ENCODE data around the gene FBXL19. TPM values are rescaled to one million over a fixed set of nuclear protein-coding genes. Genes with fewer than 3 reads are reported as not detected.

FBXL19 gene
- total RNA-seq, 1 donor from 2014 or later, result 14.3 TPM

DNA sequence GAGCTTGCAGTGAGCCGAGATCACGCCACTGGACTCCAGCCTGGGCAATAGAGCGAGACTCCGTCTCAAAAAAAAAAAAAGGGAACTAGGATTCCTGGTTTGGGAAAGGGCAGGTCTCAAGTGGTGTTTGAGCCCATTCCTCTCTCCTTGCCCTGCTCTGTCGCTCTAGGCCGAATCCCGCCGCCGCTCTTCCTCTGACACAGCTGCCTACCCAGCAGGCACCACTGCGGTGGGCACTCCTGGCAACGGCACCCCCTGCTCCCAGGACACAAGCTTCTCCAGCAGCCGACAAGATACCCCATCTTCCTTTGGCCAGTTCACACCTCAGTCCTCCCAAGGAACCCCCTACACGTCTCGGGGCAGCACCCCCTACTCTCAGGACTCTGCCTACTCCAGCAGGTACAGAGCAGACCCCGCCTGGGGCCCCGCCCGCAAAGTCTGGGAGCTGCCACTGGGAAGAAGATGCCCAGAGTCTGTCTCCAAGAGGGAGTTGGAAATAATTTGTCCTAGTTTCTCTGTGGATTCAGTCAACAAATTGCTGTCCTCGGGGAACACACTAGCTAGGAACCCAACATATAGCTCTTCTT, 40.6 kb downstream of the FBXL19 start:
- no peak for DNase-seq (ENCODE audit: low read depth in 2 of 2)

DNA sequence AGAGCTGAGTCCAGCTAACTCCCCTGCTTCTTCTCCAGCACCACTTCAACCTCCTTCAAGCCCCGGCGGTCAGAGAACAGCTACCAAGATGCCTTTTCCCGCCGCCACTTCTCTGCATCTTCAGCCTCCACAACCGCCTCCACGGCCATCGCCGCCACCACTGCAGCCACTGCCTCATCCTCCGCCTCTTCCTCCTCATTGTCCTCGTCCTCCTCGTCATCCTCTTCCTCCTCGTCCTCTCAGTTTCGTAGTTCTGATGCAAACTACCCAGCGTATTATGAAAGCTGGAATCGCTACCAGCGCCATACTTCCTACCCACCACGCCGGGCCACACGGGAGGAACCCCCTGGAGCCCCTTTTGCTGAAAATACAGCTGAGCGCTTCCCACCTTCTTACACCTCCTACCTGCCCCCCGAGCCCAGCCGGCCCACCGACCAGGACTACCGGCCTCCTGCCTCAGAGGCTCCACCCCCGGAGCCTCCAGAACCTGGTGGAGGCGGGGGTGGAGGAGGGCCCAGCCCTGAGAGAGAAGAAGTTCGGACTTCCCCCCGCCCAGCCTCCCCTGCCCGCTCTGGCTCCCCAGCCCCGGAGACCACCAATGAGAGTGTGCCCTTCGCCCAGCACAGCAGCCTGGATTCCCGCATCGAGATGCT, 41.3 kb downstream of the FBXL19 start:
- DNase-seq (ENCODE audit: low read depth in 2 of 2), result no peak

DNA sequence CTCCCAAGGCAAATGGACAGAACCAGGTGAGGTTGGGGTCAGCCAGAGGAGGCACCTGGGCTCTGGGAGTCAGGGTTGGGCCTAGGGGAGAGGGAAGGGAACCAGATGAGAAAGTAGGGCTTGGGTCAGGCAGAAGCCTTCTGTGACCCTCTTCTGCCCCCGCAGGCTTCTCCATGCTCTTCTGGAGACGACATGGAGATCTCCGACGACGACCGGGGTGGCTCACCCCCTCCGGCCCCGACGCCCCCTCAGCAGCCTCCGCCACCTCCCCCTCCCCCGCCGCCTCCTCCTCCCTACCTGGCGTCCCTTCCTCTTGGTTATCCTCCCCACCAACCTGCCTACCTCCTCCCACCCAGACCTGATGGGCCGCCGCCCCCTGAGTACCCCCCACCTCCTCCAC, 42.1 kb downstream of the FBXL19 start:
- DNase-seq (ENCODE audit: low read depth in 2 of 2), result no peak

DNA sequence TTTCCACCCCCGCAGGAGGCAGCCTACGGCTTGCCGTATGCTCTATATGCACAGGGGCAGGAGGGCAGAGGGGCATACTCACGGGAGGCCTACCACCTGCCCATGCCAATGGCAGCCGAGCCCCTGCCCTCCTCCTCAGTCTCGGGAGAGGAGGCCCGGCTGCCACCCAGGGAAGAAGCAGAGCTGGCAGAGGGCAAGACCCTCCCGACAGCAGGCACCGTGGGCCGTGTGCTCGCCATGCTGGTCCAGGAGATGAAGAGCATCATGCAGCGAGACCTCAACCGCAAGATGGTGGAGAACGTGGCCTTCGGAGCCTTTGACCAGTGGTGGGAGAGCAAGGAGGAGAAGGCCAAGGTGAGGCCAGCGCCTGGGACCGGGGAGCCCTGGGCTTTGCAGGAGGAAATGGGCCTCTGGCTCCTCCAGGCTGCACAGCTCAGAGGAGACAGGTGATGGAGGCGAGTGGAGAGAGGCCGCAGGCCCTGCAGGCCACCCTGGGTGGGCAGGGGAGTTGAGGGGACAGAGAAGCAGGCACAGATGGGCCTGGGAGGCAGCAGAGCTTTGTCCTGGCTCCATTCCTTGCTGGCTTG, 42.8 kb downstream of the FBXL19 start:
- DNase-seq (ENCODE audit: low read depth in 2 of 2), result no peak

DNA sequence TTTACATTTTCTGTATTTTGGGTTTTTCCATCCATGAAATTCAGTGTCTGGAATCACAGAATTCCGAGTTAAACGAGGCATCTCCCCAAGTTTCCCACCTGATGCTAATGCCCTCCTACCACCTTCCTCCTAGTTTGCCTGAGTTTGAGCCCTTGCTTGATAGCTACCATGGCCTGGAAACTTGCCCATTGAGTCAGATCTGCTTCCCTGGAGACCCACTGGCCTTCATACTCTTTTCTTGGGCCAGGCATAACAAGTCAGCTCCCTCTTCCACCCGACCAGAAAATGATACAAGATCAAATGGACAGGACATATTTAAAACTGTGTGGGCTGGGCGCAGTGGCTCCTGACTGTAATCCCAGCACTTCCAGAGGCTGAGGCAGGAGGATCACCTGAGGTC, 44.4 kb downstream of the FBXL19 start:
- DNase-seq (ENCODE audit: low read depth in 2 of 2), result no peak

DNA sequence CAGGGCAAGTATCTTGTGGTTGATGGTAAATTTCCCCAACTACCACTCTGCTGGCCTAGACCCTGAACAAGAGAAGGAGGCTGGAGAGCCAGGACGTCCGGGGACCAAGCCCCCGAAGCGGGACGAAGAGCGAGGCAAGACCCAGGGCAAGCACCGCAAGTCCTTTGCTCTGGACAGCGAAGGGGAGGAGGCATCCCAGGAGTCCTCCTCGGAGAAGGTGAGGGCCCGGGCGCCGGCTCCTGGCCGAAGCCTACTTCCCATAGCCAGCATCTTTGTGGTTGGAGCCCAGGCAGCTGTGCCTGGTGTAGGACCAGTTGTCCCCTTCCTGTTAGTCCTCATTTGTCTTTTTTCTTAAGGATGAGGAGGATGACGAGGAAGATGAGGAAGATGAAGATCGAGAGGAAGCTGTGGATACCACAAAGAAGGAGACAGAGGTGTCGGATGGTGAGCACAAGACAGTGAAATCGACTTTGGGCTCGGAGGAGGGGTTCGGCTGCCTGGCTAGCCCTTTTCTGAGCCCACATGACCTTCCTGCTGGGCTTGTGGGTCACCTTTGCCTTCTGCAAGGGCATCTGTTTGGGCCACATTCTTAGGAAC, 46.0 kb downstream of the FBXL19 start:
- DNase-seq (ENCODE audit: low read depth in 2 of 2), result no peak

DNA sequence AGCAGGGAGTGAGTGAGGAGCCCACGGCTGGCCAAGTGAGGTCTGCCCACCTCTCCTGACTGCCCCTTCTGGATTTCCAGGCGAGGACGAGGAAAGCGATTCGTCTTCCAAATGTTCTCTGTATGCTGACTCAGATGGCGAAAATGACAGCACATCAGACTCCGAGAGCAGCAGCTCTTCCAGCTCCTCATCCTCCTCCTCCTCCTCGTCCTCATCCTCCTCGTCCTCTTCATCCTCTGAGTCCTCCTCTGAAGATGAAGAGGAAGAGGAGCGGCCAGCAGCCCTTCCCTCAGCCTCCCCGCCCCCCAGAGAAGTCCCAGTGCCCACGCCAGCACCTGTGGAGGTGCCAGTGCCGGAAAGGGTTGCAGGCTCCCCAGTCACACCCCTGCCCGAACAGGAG, 47.9 kb downstream of the FBXL19 start:
- no peak for DNase-seq (ENCODE audit: low read depth in 2 of 2)

DNA sequence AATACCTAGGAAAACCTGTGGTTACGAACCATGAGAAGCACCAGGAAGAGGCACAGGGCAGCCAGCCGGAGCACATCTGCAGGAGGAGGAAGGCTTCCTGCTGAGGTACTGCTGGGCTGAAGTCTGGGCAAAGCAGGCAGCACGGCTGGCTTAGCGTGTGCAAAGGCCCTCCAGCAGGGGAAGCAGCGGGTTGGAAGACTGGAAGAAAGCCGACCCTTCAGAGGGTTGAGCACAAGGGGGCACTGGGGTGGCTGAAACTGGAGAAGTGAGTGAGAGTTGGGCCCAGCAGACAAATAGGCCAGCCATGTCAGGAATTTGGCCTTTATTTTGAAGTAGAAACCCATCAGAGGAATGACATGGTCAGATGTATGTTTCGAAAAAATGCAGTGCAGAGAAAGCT, 49.5 kb downstream of the FBXL19 start:
- no peak for DNase-seq (ENCODE audit: low read depth in 2 of 2)

DNA sequence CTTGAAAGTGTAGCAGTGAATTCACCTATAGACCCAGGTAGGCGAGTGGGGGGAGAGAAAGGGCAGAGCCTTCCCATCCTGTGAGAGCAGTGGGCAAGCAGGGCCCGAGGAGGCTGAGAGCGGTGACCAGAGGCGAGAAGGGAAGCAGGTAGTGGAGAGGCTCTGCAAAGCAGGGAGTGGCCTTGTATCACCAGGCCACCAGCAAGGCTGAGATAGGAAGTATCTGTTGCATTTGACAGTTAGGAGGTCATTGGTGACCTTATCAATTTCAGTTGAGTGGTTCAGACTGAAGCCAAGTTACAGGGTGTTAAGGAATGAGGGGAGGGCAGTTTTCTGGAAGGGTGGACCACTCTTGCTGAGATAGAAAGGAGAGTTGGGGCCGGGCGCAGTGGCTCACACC, 51.0 kb downstream of the FBXL19 start:
- no peak for DNase-seq (ENCODE audit: low read depth in 2 of 2)

DNA sequence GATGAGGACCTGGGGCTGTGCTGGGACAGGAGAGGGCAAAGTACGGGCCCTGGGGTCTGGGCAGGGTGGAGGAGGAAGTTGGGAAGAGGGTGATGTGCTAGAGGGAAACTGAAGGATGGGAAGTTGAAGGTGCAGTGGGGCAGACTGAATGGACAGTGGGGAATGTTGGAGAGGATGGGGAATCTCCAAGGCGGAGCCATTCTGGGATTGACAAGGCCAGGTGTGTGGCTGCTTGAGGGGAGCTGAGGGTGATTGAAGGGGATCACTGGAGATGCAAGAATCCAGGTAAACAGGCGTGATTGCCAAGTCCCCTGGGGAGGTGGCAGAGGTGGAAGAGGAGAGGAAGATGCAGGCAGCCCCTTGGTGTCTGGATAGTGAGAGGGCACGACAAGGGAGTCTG, 53.1 kb downstream of the FBXL19 start:
- DNase-seq (ENCODE audit: low read depth in 2 of 2), result no peak

DNA sequence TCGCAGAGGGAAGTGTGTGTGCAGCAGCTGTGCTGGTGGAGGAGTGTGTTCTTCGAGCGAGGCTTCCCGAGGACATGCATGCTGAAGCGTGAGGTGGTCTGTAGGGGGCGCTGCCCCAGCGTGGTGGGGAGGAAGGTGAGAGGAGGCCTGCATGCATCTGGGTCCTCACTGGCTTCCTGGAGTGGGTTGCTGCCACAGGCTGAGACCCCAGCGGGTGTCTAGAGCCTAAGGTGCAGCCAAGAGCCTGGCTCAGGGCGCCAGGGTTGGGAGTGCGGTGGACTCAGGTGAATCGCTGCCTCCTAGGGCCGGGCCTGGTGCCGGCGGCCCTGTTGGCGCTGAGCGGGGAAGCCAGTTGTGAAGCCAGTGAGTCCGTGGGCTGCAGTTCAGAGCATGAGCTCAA, 54.1 kb downstream of the FBXL19 start:
- DNase-seq (ENCODE audit: low read depth in 2 of 2), result peak; percentile 26 to 37

DNA sequence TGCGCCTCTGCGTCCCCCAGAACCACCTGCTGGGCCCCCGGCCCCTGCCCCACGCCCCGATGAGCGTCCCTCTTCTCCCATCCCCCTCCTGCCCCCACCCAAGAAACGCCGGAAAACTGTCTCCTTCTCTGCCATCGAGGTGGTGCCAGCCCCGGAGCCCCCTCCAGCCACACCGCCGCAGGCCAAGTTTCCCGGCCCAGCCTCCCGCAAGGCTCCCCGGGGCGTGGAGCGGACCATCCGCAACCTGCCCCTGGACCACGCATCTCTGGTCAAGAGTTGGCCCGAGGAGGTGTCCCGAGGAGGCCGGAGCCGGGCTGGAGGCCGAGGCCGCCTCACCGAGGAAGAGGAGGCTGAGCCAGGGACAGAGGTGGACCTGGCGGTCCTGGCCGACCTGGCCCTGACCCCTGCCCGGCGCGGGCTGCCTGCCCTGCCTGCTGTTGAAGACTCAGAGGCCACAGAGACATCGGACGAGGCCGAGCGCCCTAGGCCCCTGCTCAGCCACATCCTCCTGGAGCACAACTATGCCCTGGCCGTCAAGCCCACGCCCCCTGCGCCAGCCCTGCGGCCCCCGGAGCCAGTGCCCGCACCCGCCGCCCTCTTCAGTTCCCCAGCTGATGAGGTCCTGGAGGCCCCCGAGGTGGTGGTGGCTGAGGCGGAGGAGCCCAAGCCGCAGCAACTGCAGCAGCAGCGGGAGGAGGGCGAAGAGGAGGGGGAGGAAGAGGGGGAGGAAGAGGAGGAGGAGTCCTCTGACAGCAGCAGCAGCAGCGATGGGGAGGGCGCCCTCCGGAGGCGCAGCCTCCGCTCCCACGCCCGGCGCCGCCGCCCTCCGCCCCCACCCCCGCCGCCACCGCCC, 56.0 kb downstream of the FBXL19 start:
- no peak for DNase-seq (ENCODE audit: low read depth in 2 of 2)

DNA sequence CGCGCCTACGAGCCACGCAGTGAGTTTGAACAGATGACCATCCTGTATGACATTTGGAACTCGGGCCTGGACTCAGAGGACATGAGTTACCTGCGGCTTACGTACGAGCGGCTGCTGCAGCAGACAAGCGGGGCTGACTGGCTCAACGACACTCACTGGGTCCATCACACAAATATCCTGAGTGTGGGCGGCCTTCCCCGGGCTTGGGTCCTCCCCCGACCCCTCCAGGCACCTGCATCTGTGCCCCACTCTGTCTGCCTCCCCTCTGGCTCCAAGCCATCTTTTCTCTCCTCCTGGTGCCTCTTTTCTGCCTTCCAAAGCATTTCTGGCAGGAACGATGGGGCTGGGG, 56.6 kb downstream of the FBXL19 start:
- DNase-seq (ENCODE audit: low read depth in 2 of 2), result no peak

DNA sequence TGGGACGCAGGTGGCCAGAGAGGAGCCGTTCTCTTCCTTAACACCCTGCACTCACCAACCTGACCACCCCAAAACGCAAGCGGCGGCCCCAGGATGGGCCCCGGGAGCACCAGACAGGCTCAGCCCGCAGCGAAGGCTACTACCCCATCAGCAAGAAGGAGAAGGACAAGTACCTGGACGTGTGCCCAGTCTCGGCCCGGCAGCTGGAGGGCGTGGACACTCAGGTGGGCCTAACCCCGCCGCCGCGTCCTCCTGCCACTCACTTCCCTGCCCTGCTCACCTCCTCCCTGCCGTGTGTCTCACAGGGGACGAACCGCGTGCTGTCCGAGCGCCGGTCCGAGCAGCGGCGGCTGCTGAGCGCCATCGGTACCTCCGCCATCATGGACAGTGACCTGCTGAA, 57.1 kb downstream of the FBXL19 start:
- no peak for DNase-seq (ENCODE audit: low read depth in 2 of 2)

DNA sequence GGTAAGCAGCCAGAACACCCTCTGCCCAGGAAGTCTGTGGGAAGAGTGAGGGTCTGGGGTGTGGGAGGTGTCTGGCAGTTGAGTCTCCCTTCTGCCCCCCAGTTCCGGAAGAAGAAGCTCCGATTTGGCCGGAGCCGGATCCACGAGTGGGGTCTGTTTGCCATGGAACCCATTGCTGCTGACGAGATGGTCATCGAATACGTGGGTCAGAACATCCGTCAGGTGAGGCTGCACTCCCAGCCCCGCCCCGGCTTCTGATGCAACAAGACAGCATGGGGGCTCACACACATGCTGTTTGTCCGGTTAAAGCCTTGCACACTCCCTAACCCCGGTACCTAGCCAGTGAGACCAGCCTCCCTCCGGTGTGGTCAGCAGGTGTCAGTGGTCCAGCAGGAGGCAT, 57.6 kb downstream of the FBXL19 start:
- DNase-seq (ENCODE audit: low read depth in 2 of 2), result no peak

DNA sequence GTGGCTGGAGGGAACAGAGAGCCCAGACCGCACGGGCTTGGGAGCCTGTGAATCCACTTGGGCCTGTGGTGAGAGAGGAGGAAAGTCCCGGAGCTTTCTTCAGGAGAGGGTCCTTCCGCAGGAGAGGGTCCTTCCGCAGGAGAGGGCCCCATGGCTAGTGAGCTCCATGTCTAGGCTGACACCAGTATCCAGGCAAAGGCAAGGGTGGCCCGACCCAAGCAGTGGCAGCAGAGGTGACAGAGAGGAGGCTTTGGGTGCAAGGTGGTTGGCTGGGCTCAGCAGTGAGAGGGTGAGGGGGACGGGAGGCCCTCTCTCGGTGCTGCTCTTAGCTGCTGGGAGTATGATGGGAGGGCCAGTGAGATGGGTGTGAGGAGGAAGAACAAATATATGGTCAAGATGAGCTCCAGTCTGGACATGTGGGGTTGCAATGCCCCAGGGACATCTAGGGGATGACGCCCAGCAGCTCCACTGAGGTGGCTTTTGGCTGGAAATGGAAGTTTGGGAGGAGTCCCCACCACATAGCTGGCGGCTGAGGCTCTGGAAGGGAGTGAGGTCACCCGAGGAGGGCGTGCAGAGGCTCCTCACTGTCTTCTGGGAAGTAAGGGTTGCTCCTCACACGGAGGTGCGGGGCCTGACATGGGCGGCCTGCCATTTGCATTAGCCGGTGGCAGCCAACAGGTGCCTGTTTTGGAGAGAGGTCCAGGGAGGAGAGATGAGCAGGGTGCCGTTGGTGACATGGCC, 59.3 kb downstream of the FBXL19 start:
- no peak for DNase-seq (ENCODE audit: low read depth in 2 of 2)

DNA sequence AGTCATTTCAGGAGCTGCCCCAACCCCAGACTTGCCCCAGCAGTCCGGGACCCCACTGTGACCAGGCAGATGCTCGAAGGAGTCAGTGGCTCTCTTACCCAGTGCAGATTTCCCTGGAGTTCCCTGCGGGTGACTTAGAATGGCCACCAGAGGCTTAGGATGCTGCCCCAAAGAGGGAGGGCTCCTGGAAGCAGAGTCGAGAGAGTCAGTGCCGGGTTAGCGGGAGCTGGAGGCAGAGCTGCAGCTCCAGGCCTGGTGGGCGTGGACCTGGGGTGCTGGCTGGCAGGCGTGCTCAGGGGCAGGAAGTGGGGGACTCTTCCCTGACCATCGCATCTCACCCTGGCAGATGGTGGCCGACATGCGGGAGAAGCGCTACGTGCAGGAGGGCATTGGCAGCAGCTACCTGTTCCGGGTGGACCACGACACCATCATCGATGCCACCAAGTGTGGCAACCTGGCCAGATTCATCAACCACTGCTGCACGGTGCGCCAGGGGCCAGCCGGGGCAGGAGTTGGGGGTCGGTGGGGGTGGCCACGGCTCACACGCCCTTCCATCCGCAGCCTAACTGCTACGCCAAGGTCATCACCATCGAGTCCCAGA, 60.0 kb downstream of the FBXL19 start:
- DNase-seq (ENCODE audit: low read depth in 2 of 2), result no peak

DNA sequence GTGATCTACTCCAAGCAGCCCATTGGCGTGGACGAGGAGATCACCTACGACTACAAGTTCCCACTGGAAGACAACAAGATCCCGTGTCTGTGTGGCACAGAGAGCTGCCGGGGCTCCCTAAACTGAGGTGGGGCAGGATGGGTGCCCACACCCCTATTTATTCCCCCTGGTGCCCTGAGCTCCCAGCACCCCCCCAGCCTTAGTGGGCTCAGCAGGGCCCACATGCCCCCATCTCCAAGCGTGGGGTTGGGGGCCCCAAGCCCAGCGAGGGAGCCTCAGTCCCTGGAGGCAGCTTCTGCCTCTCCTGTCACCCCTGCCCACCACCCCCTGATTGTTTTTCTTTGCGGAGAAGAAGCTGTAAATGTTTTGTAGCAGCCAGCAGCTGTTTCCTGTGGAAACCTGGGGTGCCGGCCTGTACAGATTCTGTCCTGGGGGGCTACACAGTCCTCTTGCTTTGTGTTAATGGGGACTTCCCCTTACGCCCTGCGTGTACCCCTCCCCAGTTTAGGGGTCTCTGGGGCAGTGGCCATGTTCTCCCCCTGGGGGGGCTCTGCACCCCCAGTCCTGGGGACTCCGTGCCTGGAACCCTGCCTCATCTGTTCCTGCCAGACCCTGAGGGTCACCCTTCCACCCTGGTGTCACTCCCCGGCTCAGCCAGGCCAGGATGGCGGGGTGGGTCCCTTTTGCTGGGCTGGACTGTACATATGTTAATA, 60.7 kb downstream of the FBXL19 start:
- DNase-seq (ENCODE audit: low read depth in 2 of 2), result no peak

DNA sequence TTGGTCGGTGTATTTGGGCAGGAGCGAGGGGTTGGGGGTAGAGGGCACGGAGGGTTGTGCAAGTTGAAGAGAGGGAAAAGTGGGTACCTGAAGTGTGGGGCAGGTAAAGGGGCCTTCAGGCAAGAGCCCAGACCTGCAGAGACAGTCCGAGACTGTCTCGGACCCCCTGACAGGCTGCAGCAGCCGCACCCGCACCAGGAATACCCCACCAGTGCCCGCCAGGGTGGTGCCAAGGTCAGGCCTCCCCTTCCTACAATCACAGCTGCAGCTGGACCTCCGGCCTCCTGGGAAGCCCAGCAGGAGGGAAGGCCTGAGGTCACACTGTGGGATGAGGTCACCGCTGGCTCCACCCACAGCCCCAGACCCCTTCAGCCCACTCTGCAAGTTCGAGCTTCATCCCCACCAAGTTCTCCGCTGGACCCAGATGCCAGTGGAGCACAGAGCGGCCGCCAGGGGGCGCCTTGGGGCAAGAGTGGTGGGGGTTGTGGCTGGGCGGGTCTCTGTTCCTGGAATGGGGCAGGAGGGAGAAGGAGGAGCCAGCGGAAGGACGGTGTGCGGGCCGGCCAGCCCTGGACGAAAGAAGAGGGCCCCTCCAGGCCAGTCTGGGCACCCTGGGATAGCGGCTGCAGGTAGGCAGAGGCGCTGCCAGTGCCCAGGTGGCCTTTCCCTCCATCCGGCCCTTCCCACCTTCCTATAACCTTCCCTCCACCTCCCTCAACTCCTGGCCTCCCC, 61.5 kb downstream of the FBXL19 start, which contains the start of gene HSD3B7:
HSD3B7 (plus strand) TSS at position 539 of the 732 bp plus-strand sequence. CDS start 452 bp downstream, outside the sequence.
- DNase-seq (ENCODE audit: low read depth in 2 of 2), result peak; percentile 76 to 84

All from lung microvascular endothelial cell (primary cell).